ENCODE results near the gene BICC1.

- TF ChIP-seq CEBPB (IDR thresholded peaks at IDR 0.05; ENCODE audit: borderline replicate concordance, low read depth, low read length) (no peak), SMAD1 (CRISPR knock-in tag; IDR thresholded peaks at IDR 0.05; ENCODE audit: borderline replicate concordance, low read depth) (no peak), MIER3 (CRISPR knock-in tag; IDR thresholded peaks at IDR 0.05; ENCODE audit: borderline replicate concordance) (no peak), EP300 (IDR thresholded peaks at IDR 0.05; ENCODE audit: low read depth in 2 of 2, low read length in 2 of 2) (no peak), EP300 (CRISPR knock-in tag; IDR thresholded peaks at IDR 0.05; ENCODE audit: borderline replicate concordance) (no peak), CTCF (CRISPR knock-in tag; IDR thresholded peaks at IDR 0.05) (no peak), GTF2F1 (IDR thresholded peaks at IDR 0.05; ENCODE audit: low read length) (no peak), RORA (CRISPR knock-in tag; IDR thresholded peaks at IDR 0.05) (no peak), ZNF232 (CRISPR knock-in tag; IDR thresholded peaks at IDR 0.05; ENCODE audit: borderline replicate concordance) (no peak), TBL1XR1 (IDR thresholded peaks at IDR 0.05; ENCODE audit: borderline replicate concordance, low read length, partially characterized antibody) (no peak), EZH2 (conservative IDR thresholded peaks at IDR 0.05; ENCODE audit: low read depth, low read length) (no peak), MYC (CRISPR knock-in tag; IDR thresholded peaks at IDR 0.05; ENCODE audit: borderline replicate concordance) (no peak), ZSCAN29 (CRISPR knock-in tag; conservative IDR thresholded peaks at IDR 0.05) (no peak), PRDM10 (CRISPR knock-in tag; IDR thresholded peaks at IDR 0.05; ENCODE audit: low read depth) (no peak)
- TF ChIP-seq, protein P1, sequence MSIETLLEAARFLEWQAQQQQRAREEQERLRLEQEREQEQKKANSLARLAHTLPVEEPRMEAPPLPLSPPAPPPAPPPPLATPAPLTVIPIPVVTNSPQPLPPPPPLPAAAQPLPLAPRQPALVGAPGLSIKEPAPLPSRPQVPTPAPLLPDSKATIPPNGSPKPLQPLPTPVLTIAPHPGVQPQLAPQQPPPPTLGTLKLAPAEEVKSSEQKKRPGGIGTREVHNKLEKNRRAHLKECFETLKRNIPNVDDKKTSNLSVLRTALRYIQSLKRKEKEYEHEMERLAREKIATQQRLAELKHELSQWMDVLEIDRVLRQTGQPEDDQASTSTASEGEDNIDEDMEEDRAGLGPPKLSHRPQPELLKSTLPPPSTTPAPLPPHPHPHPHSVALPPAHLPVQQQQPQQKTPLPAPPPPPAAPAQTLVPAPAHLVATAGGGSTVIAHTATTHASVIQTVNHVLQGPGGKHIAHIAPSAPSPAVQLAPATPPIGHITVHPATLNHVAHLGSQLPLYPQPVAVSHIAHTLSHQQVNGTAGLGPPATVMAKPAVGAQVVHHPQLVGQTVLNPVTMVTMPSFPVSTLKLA (IDR thresholded peaks at IDR 0.05): no peak
These were observed 95.7 kb downstream of the BICC1 start for GRCh38 chr10:58608351-58608750.
